Measurements from ENCODE around the gene FSIP1. TPM values are rescaled to one million over a fixed set of nuclear protein-coding genes. Genes with fewer than 3 reads are reported as not detected.

The FSIP1 gene
- polyA plus RNA-seq, 1 experiment = 0.43 TPM

GRCh38 chr15:39551476-39551875 lies 231.2 kb downstream of the FSIP1 start:
- H3K27me3 ChIP-seq (ENCODE audit: control insufficient read depth, insufficient read depth, low read length) = no peaks in the 10 kb centered on the region
- TF ChIP-seq CTCF (IDR thresholded peaks at IDR 0.05; ENCODE audit: low read depth, low read length) = no peak
- no peak overlapping the region for H3K27ac ChIP-seq (ENCODE audit: low read depth, low read length)
- no peak for DNase-seq (ENCODE audit: low read depth, low spot score)
- no peak overlapping the region for H3K4me3 ChIP-seq (ENCODE audit: low read depth, low read length)
- ChIA-PET POLR2A (no interaction called here), CTCF (no interaction called here)
- no peaks in the 10 kb centered on the region for H3K9me3 ChIP-seq (ENCODE audit: control insufficient read depth, insufficient read depth, low read length)

Other genes starting within 250 kb of the FSIP1 start
- gene THBS1, start 201.8 kb downstream of the FSIP1 start, polyA plus RNA-seq (2011; rRNA removed) = 686 and 1,024 TPM in 2 replicates
- 83.9 and 116 TPM in 2 replicates for gene GPR176, start 137.4 kb upstream of the FSIP1 start, polyA plus RNA-seq (2011; rRNA removed)
- 83.9 and 96.9 TPM in 2 replicates for gene EIF2AK4, start 151.3 kb upstream of the FSIP1 start, polyA plus RNA-seq (2011; rRNA removed)

Measured in AG04450 (cell line).